Activated T-helper 9 cell treated with anti-CD3 and anti-CD28 coated beads, Interleukin-2, amount 50 U/mL, for 16 hours (primary cell): ENCODE results near the gene ABCG2.
"Not testable (repeated sequence)": the region's sequence is repeated elsewhere in the genome, so short reads cannot be mapped to it uniquely, and the experiment has no call there.

Experiments used
- DNase-seq: peaks from one replicate; pipeline ENCODE4 v3.0.0-alpha.2; 2020; ENCODE audit warnings: low read depth

ABCG2 gene

DNA sequence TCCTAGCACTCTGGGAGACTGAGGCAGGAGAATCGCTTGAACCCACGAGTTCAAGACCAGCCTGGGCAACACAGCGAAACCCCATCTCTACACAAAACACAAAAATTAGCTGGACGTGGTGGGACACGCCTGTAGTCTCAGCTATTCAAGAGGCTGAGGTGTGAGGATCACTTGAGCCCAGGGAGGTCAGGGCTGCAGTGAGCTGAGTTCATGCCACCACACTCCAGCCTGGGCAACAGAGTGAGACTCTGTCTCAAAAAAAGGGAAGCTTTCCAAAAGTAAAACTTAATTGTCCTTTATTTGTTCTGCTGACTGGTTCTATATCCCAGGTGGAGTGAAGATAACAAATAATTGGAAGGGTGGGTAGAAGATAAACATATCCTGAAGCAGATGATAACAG is 45.6 kb downstream of the ABCG2 start:
- no peak for DNase-seq

DNA sequence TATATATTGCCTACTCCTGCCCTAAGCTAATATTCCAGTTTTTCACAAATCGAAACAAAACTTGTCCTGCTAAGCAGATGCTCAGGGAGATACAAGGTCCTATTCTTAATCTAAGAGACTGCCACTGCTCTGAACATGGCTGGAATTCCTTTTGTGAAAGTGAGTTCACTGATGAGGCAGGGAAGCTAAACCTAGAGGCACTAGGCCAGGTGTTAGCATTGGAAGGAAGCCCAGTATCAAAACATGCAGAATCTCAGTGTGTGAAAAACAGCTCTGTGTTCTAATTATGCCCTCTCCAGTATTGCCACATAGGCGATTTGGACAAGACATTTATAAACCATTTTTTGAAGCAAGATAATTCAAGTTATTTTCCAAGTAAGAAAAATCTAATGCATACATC is 47.6 kb downstream of the ABCG2 start:
- DNase-seq, result no peak

DNA sequence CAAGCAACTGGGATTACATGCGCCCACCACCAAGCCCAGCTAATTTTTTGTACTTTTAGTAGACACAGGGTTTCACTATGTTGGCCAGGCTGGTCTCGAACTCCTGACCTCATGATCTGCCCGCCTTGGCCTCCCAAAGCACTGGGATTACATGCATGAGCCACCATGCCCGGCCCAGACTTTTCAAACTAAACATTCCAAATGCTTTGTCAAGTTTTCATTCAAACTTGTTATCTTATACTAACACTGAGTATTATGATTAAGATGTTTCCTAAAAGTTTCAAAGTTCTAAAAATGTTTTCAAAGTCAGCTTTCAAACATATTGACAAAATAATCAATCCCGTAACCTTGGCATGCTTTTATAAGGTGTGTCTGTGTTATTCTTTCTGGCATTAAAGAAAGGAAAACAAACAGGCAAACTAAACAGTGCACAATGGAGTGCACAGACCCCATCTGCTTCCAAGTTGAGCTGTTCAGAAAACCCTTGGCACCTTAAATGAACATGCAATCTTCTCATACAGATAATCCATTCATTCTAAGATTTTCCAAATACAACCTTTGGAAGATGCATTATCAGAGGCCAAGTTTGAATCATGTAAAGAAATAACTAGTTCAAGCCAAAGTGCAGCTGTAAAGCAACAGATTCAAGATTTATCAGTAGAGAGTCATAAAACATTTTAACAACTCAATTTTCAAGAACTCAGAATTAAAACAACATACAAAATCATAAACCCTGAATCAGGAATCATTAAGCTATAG is 49.1 kb downstream of the ABCG2 start:
- no peak for DNase-seq

DNA sequence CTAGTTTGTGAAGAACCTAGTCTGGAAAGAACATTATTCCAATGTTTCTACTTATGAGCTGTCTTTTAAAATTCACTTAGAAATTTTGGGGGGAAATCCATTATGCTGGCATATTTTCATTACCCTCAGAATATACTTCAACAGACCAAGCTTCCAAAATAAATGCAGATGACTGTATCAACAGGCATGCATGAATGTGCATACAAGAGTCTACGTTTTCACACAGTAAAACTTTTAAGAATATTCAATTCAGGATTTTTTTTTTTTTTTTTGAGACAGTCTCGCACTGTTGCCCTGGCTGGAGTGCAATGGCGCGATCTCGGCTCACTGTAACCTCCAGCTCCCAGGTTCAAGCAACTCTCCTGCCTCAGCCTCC is 49.7 kb downstream of the ABCG2 start:
- no peak for DNase-seq

DNA sequence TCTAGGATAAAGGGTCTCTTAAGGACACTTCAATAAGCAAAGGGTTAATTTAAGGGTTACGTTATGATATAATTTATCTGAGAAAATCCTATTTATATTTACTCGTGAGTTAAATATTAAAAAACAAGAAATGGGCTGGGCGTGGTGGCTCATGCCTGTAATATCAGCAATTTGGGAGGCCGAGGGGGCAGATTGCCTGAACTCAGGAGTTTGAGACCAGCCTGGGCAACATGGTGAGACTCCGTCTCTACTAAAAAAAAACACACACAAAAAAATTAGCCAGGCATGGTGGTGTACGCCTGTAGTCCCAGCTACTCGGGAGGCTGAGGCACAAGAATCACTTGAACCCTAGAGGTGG is 50.4 kb downstream of the ABCG2 start:
- DNase-seq, result not testable (repeated sequence)

DNA sequence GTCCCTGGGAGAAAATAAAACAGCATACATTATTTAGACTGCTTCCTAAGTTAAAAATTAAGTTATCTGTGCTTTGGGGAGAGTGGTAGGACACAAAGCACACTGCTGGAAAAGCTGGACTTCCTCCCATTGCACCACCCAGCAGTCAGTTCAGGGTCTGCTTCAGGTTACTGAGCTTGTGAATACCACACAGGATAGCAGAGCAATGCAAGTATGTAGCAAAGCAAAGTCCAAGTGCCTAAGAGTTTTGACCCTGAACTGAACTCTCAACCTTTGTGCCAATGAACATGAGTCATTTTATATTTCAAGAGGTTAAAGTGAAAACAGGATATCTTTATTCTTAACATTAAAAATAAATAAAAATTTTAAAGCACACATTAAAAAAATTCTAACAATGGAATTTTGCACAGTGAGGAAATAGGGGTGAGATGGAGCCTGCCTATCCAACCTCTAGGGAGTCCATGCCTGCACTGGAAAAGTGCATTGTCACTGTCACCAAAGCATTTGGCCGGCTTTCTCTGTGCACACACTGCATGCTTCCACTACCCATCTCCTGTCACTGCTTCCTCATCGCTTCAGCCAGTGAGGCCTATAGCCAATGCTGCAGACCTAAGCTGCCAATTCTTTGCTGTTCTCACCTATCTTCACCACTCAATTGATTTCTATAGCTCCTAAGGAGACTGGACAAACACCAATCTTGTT is 50.9 kb downstream of the ABCG2 start:
- DNase-seq, result no peak

DNA sequence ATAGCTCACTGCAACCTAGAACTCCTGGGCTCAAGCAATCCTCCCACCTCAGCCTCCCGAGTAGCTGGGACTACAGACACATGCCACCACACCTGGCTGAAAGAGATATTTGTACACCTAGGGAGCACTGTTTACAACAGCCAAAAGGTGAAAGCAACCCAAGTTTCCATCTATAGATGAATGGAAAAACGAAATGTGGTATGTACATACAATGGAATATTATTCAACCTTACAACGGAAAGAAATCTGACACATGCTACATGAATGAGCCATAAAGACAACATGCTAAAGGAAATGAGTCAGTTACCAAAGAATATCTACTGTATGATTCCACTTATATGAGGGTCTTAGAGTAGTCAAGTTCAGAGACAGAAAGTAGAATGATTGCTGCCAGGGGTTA is 52.2 kb downstream of the ABCG2 start:
- no peak for DNase-seq

DNA sequence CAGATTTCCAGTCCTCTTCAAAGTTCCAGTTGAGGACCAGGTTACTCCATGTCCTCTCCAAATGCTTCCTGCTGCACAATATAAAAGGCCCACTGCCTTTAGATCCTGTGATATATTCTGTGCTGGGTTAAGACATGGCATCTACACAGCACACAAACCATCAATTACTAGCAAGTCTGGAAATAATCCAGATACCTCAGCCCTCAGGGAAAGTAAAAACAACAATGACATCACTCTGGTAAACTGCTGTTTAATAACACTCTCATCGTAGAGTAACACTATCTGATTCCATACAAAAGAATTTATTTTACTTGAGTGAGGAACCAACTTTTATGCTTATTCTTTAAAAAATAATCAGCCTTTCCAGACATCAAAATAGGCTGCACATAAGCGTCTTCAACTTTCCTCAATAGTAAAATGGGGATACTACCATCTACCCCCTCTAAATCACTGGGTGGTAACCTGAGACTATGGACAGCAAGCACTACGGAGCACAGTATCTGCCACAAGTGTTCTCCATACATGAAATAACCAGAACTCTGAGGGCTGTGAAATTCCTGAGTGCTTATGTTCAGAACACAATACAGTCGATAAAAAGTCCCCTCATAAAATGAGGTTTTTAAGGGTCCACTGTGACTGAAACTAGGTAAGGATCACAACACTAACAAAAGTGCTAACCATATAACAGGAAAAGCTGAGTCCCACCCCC is 53.4 kb downstream of the ABCG2 start:
- DNase-seq, result no peak

DNA sequence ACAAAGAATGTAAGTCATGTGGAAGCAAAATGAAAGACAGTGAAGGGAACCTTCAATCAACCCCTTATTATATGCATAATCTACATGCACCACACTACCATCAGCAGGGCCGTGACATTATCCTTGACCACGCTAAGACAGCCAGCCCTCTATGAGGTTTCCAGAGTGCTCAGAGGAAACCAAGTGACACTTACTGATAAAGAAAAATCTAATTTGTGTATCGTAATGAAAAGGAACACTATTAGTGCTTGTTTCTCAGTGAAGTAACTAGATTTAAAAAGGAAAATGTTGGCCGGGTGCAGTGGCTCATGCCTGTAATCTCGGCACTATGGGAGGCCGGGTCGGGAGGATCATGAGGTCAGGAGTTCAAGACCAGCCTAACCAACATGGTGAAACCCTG is 56.4 kb downstream of the ABCG2 start:
- no peak for DNase-seq

DNA sequence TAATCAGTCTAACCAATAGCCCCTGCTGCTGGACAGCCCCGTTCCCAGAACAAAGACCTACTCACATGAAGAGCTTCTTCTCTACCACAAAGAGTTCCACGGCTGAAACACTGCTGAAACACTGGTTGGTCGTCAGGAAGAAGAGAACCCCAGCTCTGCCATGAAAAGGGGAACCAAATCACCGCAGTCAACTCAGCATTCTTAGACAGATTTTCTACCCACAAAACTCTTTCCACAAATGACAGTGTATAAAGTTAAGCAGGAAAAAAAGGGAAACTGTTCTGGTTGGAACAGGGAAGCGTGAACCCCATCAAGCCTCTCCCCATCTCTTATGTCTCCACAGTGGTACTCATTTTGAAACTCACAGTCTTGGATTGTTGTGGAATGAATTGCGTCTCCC is 57.3 kb downstream of the ABCG2 start:
- DNase-seq, result no peak

DNA sequence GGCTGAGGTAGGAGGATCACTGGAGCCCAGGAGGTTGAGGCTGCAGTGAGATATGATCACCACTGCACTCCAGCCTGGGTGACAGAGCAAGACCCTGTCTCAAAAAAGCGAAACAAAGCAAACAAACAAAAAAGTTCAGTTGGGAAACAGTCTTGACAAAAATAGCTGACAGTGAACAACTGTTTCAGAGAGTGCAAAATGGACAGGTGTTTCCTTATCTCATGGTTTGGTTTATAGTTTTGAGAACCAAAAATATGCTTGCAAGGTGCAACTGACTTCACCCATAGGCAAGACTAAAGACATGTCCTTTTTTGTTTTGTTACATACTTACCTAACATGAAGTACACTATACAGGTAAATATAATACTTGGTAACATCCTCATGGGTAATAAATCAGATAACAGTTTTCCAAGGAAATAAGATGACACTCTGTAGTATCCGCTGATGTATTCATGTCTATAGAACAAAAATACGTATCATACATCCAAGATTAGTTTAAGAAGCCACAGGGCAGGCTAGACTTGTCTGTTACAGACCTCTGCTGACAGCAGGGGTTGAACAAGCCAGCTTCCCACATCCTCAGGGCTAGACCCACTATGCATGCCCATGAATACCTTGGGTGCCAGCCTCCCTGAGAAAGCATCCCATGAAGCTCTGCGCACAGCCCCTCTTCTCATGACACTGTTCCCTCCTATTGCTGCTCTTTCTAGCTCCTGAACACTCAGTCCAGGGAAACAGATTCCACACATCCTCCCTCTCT is 59.3 kb downstream of the ABCG2 start:
- DNase-seq, result no peak

DNA sequence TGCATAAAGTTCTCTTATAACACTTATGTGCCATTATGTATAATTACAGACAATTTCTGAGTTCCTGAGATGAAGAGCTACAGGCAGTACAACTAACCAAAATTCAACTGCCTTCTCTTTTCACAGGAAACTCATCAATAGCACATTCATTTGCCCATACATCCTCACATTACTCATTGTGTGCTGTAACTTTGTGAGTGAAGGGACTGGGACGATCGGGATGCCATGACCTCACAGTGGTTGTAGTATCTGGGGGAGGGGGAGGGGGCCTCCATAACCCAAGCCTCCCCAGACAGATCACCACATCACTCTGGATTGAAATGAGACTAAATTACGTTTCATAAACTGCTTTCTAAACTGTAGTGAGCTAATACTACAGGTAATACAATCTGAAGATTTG is 60.7 kb downstream of the ABCG2 start:
- DNase-seq, result no peak

DNA sequence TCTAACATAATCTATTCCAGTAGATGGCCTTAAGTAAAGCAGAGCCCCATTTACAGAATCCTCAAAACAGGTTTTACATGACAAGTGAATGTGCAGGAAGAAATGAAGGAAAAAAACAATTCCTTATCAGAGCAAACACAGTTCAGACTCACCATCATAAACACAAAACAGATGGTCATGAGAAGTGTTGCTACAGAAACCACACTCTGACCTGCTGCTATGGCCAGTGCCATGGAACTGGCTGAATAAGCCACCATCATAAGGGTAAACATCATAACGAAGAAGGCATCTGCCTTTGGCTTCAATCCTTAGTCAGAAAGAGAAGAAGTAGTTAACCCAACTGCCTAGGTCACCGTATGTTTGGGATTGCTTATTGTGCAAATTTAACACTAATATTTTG is 61.1 kb downstream of the ABCG2 start:
- no peak for DNase-seq

DNA sequence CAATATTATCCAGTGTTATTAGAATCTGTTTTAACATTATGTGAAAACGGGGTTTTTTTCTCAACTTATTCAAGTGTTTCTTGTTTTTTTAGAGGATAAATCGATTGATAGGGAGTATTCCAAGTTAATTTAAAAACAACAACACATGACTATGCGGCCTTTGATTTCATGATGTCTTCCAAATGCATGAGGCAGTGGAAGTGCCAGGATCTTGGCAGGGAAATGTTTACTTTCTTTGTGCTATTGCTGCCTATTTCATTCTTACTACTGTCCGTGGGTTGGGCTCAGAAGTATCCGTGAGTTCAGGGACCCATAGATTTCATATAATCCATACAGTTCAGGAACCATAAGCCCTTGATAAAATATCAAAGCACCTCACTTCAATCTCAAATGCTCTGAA is 64.6 kb downstream of the ABCG2 start:
- DNase-seq, result no peak

DNA sequence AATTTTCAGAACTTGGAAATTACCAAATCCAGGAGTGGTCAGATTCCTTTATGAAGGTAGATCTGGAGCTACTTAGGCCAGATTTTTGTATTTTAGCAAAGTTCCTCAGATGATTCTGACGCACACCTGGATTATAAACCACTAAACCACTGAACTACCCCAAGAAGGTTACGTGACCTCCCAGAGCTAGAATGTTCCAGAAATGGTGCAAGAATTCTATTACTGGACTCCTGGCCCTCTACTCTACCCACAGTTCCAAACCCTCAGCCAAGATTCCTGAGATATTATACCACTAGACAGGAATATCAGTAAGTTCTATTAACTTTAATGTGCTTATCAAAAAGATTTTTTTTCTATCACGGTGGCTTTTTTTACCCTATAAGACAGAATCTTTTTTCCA is 67.1 kb downstream of the ABCG2 start:
- no peak for DNase-seq

DNA sequence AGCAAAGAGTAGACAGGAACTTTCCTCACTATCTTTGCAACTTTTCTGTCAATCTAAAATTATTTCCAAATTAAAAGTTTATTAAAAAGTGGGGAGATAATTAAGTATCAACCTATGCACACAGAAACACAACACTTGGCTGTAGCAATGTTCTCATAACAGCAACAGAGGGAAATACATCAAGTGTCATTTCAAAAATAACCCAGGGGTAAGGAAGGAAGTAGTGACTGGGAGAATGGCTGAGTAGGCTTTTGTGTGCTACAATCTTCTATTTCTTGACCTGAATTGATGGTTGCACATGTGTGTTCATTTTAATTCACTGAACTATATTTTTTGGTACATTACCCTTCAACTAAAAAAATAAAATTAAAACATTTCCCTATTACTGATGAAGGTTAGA is 67.5 kb downstream of the ABCG2 start:
- no peak for DNase-seq

DNA sequence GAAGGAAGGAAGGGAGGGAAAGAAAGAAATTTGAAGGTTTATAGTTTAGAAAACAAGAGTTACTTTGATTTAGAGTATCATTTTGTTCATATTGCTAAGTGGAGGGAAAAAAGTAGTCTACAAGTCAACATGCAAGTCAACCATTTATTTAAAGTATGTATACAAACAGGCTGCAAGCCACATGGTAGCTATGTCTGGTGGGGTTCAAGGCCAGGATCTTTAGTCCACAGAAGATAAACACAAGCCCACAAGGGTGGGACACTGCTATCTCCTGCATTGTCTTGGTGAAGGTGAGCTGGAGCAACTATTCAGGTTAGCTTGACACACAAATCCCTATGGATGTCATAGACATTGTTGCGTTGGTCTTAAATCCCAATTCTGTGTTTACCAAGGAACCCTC is 71.4 kb downstream of the ABCG2 start:
- DNase-seq, result no peak

DNA sequence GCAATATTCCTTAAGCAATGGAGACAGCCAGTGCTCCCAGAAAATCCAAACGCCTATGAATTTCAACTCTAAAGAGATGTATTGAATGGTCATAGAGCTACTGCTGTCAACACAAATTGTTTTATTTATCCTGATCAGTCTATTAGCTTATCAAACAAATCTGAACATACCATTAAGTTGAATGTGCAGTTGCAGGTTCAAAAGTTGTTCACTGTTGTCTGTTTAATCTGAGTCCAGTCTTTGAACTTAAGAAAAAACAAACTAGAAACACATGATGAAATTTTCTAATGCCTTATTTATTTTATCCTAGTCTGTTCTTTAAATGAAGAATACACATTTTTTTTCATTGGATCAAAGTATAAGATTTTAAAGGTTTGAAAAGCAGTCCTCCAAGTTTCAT is 77.8 kb downstream of the ABCG2 start:
- no peak for DNase-seq

DNA sequence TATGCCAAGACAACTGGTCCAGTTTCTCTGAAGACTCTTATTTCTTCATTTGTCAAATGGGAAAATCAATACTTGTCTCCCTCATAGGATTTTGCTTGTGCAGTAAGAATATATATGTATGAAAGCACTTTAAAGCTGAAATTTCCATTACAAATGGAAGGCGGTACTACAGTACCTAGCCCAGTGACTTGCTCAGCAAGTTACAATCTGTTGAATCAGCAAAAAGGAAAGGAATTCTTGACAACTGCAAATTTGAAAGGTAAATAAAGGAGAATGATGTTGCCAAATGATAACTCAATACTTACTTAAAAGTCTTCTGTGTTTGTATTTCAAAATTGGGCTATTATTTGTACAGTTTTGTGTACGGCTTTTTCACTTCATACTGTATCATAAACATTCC is 79.9 kb downstream of the ABCG2 start:
- no peak for DNase-seq

DNA sequence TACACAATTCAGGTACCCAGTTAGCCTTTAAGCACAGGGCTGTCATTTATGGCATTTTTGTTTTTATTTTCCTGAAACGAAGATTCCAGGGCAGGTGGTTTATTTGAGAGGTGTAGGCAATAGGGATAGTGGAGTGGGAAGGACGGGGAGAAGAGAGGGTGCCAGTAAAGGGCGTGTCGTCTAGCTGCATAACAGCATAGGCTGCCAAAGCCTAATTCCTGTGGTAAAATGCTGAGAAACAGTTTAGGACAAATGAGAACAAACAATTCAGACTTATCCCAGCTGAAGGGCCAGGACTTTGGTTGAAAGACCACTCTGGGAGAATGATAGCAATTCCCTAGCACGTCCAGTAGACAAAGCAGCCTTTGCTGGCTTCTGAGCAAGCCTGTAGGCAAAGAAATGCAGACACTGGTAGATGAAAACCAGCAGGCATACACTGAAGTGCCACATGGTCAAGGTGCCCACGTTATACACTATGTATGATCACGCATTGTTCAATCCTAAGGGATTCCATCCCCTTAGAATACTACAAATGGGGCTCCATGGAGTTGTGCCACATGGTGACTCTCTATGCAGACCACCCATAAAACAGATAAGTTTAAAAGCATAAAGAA is 80.4 kb downstream of the ABCG2 start:
- no peak for DNase-seq

DNA sequence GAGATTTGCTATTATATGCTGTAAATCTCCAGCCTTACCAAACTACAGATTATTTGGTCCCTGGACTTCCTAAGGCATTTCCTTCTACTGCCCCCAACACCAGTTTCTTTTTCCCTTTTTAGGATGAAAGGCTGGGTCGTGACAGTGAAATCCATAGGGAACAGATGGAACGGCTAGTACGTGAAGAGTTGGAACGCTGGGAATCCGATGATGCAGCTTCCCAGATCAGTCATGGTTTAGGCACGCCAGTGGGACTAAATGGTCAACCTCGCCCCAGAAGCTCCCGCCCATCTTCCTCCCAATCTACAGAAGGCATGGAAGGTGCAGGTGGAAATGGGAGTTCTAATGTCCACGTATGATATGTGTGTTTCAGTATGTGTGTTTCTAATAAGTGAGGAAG is 83.1 kb downstream of the ABCG2 start:
- no peak for DNase-seq

DNA sequence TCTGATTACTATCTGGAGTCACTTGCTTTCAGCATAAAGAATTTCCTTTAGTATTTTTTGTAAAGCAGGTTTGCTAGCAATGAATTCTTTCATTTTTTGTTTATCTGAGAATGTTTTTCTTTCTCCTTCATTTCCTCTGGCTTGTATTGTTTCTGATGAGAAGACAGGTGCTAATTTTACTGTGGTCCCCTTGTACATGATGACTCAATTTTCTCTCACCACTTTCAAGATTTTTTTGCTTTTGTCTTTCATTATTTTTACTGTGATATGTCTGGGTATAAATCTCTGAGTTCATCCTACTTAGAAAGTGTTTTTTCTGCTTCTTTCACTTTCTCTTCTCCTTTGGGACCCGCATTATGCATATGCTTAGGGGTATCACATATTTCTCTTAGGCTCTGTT is 88.4 kb downstream of the ABCG2 start:
- no peak for DNase-seq
